K562 (cell line): ENCODE measurements around the gene NADSYN1. TPM values are rescaled to one million over a fixed set of nuclear protein-coding genes. Genes with fewer than 3 reads are reported as not detected.
A peak's percentile ranks its signal among the peaks of the same experiment; 100 is the strongest.

Experiments used
- ATAC-seq: fragments of 200-7000 bp; cut with Tn5 transposase; 3 replicates; pipeline ENCODE4 v1.9.1; 2020; ENCODE audit warnings: moderate library complexity
- BruUV-seq: library from RNA; stranded (reverse); fragments of 400-500 nt; replicated peaks from 2 replicates; lab custom pipeline; 2021; lab: Mats Ljungman, UMichigan
- CTCF ChIA-PET: fragments of 300-600 bp; formaldehyde crosslinking; extraction: SDS; loops from one replicate; lab custom pipeline; 2021; ENCODE audit warnings: low intra/inter-chr PET ratio; lab: Yijun Ruan, JAX
- POLR2A ChIA-PET: fragments of 300-600, 350-650 bp; sonication (Branson Sonifier 250); formaldehyde crosslinking; extraction: SDS; loops from one replicate; lab custom pipeline; 2021; ENCODE audit warnings: antibody characterized with exemption, inconsistent platforms; lab: Yijun Ruan, JAX
- DNase-seq, 4 experiments: peaks; one replicate each; pipeline versions ENCODE4 v3.0.0 to v3.0.0-alpha.2; 2011 to 2018; ENCODE audit warnings: low spot score in 3 of 4, mixed read lengths in 3 of 4; ENCODE audit errors: extremely low read depth in 1 of 4
- FAIRE-seq: peaks from 2 replicates; lab custom pipeline; 2011; peaks lifted over from hg19 to GRCh38; lab: Jason Lieb, UNC
- H2AFZ ChIP-seq: 2 replicates; pipeline ENCODE4 v1.6.0; 2011; ENCODE audit warnings: low read depth, low read length, control low read depth, inconsistent platforms
- H3K27ac ChIP-seq: fragments of 200-600 bp; 3 replicates; pipeline ENCODE4 v1.8.0; 2011; ENCODE audit warnings: low read depth, mild to moderate bottlenecking, control low read depth, inconsistent platforms, low read length, moderate library complexity, mixed read lengths; ENCODE audit errors: extremely low read depth
- H3K27me3 ChIP-seq, 2 experiments: fragments of 300-600 bp in 1 of 2; 2 replicates in 1 of 2; 3 replicates in 1 of 2; pipeline versions ENCODE4 v1.6.0 to v1.8.0; 2011; ENCODE audit warnings: inconsistent platforms in 2 of 2, low read length in 2 of 2, mild to moderate bottlenecking in 1 of 2, mixed read lengths in 1 of 2, moderate library complexity in 1 of 2; ENCODE audit not compliant: control insufficient read depth in 2 of 2, insufficient read depth in 2 of 2
- H3K36me3 ChIP-seq: fragments of 300-600 bp; 3 replicates; pipeline ENCODE4 v1.8.0; 2011; ENCODE audit warnings: mild to moderate bottlenecking, low read length, inconsistent platforms; ENCODE audit not compliant: control insufficient read depth, insufficient read depth
- H3K4me1 ChIP-seq, 2 experiments: fragments of 200-600 bp in 1 of 2; replicated peaks in 1 of 2; 2 replicates in 1 of 2; 3 replicates in 1 of 2; pipeline versions ENCODE4 v1.5.1 to v1.8.0; 2011; ENCODE audit warnings: inconsistent platforms in 2 of 2, low read length in 2 of 2, mild to moderate bottlenecking in 1 of 2, mixed read lengths in 1 of 2, moderate library complexity in 1 of 2; ENCODE audit not compliant: control insufficient read depth in 2 of 2, insufficient read depth in 2 of 2
- H3K4me2 ChIP-seq: 2 replicates; pipeline ENCODE4 v1.6.1; 2011; ENCODE audit warnings: low read length, control low read depth, inconsistent platforms, mixed read lengths; ENCODE audit not compliant: insufficient read depth
- H3K4me3 ChIP-seq: fragments of 200-600 bp; sonication (generic), shearing (Covaris generic); 2 replicates; pipeline ENCODE4 v1.5.1; 2016; ENCODE audit warnings: control low read depth, inconsistent platforms
- H3K79me2 ChIP-seq: fragments of 200-600 bp; 3 replicates; pipeline ENCODE4 v1.8.0; 2011; ENCODE audit warnings: low read length, inconsistent platforms; ENCODE audit not compliant: control insufficient read depth, insufficient read depth
- H3K9ac ChIP-seq, 2 experiments: 2 replicates each; pipeline versions ENCODE4 v1.6.0 to v1.6.1; 2011; ENCODE audit warnings: low read depth in 2 of 2, low read length in 2 of 2, control low read depth in 1 of 2, inconsistent platforms in 1 of 2, mild to moderate bottlenecking in 1 of 2, mixed read lengths in 1 of 2; ENCODE audit not compliant: insufficient read depth in 1 of 2
- H3K9me1 ChIP-seq: one replicate; pipeline ENCODE4 v1.6.0; 2011; ENCODE audit warnings: inconsistent platforms, mild to moderate bottlenecking, low read length, moderate library complexity; ENCODE audit not compliant: control insufficient read depth, insufficient read depth
- H3K9me3 ChIP-seq: replicated peaks from 2 replicates; pipeline ENCODE4 v1.5.1; 2011; ENCODE audit warnings: low read depth, low read length, inconsistent platforms; ENCODE audit not compliant: control insufficient read depth, insufficient read depth
- H4K20me1 ChIP-seq: replicated peaks from 2 replicates; pipeline ENCODE4 v1.6.1; 2011; ENCODE audit warnings: low read length, inconsistent platforms, mixed read lengths; ENCODE audit not compliant: control insufficient read depth, insufficient read depth
- CBX3 ChIP-seq, 2 experiments: IDR thresholded peaks; 1 replicate in 1 of 2; 2 replicates in 1 of 2; pipeline ENCODE4 v1.6.1; 2012; ENCODE audit warnings: inconsistent platforms in 2 of 2, low read length in 2 of 2, borderline replicate concordance in 1 of 2, control low read depth in 1 of 2
- FOXO4 ChIP-seq: fragments of 450-650 bp; formaldehyde crosslinking; IDR thresholded peaks from 2 replicates; pipeline ENCODE4 v1.4.0; 2020; ENCODE audit warnings: mild to moderate bottlenecking, moderate library complexity
- RBM25 ChIP-seq: fragments of 200-400 bp; formaldehyde crosslinking; IDR thresholded peaks from 2 replicates; pipeline ENCODE4 v1.6.1; 2018; ENCODE audit warnings: low read length, low read depth, moderate library complexity; ENCODE audit not compliant: severe bottlenecking
- SMAD2 ChIP-seq: fragments of 150-350 bp; IDR thresholded peaks from 2 replicates; pipeline ENCODE4 v1.6.1; 2014; ENCODE audit warnings: low read depth, mild to moderate bottlenecking, low read length
- ZNF280A ChIP-seq: fragments of 450-650 bp; IDR thresholded peaks from 2 replicates; pipeline ENCODE4 v1.6.1; 2018; ENCODE audit warnings: mild to moderate bottlenecking, low read depth; ENCODE audit not compliant: partially characterized antibody
- ZNF512 ChIP-seq: IDR thresholded peaks from 2 replicates; pipeline ENCODE4 v1.6.1; 2016; ENCODE audit warnings: missing genetic modification characterization, missing compliant biosample characterization
- WGBS: fragments of 100-300 bp; shearing (Covaris generic); methylation state at CpG from one replicate; pipeline ENCODE4 v1.1.6; 2016; ENCODE audit warnings: low coverage, mixed read lengths; ENCODE audit not compliant: insufficient coverage; ENCODE audit errors: missing lambda C conversion rate; 5-methylcytosine and 5-hydroxymethylcytosine counted together
- in situ Hi-C: fragments of 300-500 bp; cut with MboI; formaldehyde crosslinking; loops from 4 replicates; pipeline ENCODE4 v1.15.0; 2018; ENCODE audit warnings: inconsistent platforms, mixed read lengths
- intact Hi-C: fragments of 100-400 bp; cut with micrococcal nuclease; formaldehyde crosslinking; loops from 2 replicates; pipeline ENCODE4 v1.14.2; 2022
- polyA plus RNA-seq, 8 experiments: library from polyadenylated mRNA; depleted of rRNA in 4 of 8; stranded (reverse) in 5 of 8; unstranded in 3 of 8; fragments of >200 nt; fragmentation: Nextera tagmentation in 2 of 8; fragmentation: Illumina TruSeq in 1 of 8; extraction: Ambion mirVana in 2 of 8; extraction: Trizol in 1 of 8; gene quantifications; 2 replicates each; pipeline versions ENCODE4 v1.2.1 to v1.2.3, GENCODE V29; 2011 to 2014; ENCODE audit warnings: inconsistent platforms in 1 of 8, missing spikeins in 1 of 8
- total RNA-seq, 7 experiments: library from RNA; depleted of rRNA in 6 of 7; stranded (reverse); fragments of >200 nt in 6 of 7; fragmentation: Illumina TruSeq in 2 of 7; extraction: Trizol in 2 of 7; gene quantifications; 2 replicates each; pipeline versions ENCODE4 v1.2.1 to v1.2.3, GENCODE V29; 2011 to 2021; ENCODE audit warnings: low replicate concordance in 1 of 7
- TF ChIP-seq, protein P1 (sequence below): fragments of 450-650 bp; IDR thresholded peaks from 2 replicates; pipeline ENCODE4 v1.6.1; 2016; ENCODE audit warnings: antibody characterized with exemption

Gene NADSYN1
- total and polyA plus RNA-seq, 9 of the 15 experiments (the other 6 are each of a cell fraction or from before 2014, with no cell fraction given), result 12.7 to 57.3 (median 42.1) TPM

DNA sequence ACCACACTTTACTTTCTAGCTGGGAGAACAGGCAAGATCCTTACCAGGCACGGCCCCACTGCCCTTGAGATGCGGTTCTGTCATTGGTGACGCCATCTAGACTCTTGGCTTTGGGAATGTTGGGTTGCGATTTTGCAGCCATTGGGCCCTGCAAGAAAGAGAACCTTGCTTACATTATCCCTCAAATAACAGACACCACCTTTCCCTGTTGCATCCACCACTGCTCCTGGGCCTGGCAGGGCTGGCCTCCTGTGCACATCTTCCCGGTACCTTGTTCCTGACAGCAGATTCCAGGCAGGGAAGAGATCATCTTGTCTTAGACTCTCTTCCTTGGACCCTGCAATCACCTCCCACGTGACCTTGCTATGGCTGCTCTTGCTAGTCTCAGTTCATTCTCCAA is 8.2 kb upstream of the NADSYN1 start (continued):
- TF ChIP-seq SMAD2 (no peak), FOXO4 (no peak)

DNA sequence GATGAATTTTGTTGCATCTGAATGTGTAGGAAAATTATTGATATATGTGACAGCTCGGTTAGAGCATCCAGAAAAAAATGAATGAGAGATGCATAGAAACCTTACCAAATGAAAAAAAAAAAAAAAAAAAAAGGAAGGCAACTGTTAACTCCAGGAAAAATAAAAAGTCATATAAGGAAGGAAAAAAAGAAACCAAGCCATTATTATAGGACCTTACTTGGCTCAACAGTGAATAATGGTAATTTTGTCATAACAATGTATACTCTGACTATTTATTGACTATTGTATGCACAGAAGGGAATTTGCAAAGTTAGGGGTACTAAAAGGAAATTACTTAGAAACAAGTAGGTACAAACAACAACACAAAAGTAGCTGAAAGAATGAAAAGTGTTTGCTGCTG is 6.9 kb upstream of the NADSYN1 start:
- peaks cover 6% of the 10 kb centered on the region; the same call in 1 of the 2 replicates for H4K20me1 ChIP-seq
- H2AFZ ChIP-seq, result no peak overlapping the region
- H3K9me1 ChIP-seq, result peaks cover 3% of the 10 kb centered on the region
- peaks cover 6 to 23% of the 10 kb centered on the region in 2 experiments; a peak in 4 of 5 replicates for H3K4me1 ChIP-seq
- H3K27me3 ChIP-seq, result no peaks in the 10 kb centered on the region
- intact Hi-C loops, result loop anchor here (10.0 kb wide), 1 partner anchor 89 kb away; the partner anchor contains the start of gene KRTAP5-8
- CTCF ChIA-PET, result no interaction called here
- in situ Hi-C loops, result no loop called here
- H3K36me3 ChIP-seq, result peaks cover 64% of the 10 kb centered on the region
- no peak overlapping the region for H3K9ac ChIP-seq
- FAIRE-seq, result no peak
- H3K79me2 ChIP-seq, result peaks cover 63% of the 10 kb centered on the region
- BruUV-seq, result no TSS peak
- H3K27ac ChIP-seq, result no peak overlapping the region
- no peak for DNase-seq
- 100% methylated on average over 1 of the region's 1 CpG for WGBS
- no peak overlapping the region for H3K4me2 ChIP-seq
- 0 out of 2 replicates have a peak, but pooled peaks cover 3% of the 10 kb centered on the region for H3K9me3 ChIP-seq
- no peak overlapping the region for H3K4me3 ChIP-seq
- POLR2A ChIA-PET, result no interaction called here
- 0 out of 3 replicates have a peak, but pooled peaks of 1 of the 2 experiments have one; percentile 24 for TF ChIP-seq CBX3 (IDR thresholded peaks at IDR 0.05; ENCODE audit: borderline replicate concordance in 1 of 2, low read length in 2 of 2)
- TF ChIP-seq, protein P1, sequence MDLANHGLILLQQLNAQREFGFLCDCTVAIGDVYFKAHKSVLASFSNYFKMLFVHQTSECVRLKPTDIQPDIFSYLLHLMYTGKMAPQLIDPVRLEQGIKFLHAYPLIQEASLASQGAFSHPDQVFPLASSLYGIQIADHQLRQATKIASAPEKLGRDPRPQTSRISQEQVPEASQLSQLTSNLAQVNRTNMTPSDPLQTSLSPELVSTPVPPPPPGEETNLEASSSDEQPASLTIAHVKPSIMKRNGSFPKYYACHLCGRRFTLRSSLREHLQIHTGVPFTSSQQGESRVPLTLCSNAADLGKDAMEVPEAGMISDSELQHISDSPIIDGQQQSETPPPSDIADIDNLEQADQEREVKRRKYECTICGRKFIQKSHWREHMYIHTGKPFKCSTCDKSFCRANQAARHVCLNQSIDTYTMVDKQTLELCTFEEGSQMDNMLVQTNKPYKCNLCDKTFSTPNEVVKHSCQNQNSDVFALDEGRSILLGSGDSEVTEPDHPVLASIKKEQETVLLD, result no peak
- peak; percentile 63 for TF ChIP-seq RBM25
- TF ChIP-seq ZNF280A, result peak; percentile 21
- TF ChIP-seq ZNF512, result peak; percentile 34; the same call in 1 of the 2 replicates
- ATAC-seq, result no peak
